ENCODE measurements around the gene OSGIN1. TPM values are rescaled to one million over a fixed set of nuclear protein-coding genes. Genes with fewer than 3 reads are reported as not detected.

OSGIN1 gene
- total and polyA plus RNA-seq, 9 donors: 0.65 to 9.3 (median 5.4) TPM

DNA sequence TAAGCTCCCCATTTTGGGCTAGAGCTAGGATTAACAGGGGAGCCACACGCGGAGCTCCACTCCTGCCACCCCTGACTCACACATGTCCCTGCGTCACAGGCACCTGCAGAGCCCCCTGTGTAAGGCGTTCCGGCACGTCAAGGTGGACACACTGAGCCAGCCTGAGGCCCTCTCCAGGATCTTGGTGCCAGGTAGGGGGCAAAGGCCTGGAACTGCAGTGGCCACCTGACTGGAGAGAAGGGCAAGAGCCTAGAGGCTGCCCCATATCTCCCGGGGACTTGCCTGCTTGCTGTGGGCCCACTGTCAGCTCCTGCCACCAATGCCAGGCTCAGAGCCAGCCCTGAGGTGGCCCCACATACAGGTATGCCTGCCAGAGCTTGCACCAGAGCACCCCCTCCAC, 48.7 kb downstream of the OSGIN1 start:
- DNase-seq: no peak
- no peaks in the 10 kb centered on the region for H3K27me3 ChIP-seq
- H3K4me1 ChIP-seq (ENCODE audit: insufficient read depth): no peaks in the 10 kb centered on the region
- H3K4me3 ChIP-seq: no peak overlapping the region
- H3K27ac ChIP-seq: no peak overlapping the region
- TF ChIP-seq POLR2A (IDR thresholded peaks at IDR 0.05) (no peak), EP300 (IDR thresholded peaks at IDR 0.05) (no peak)
- H3K36me3 ChIP-seq: no peaks in the 10 kb centered on the region
- WGBS, 3 donors: 93 to 96% (median 96%) methylated on average over 7 of the region's 7 CpGs
- intact Hi-C loops (cut with DNase I): no loop called here
- no peaks in the 10 kb centered on the region for H3K9me3 ChIP-seq

DNA sequence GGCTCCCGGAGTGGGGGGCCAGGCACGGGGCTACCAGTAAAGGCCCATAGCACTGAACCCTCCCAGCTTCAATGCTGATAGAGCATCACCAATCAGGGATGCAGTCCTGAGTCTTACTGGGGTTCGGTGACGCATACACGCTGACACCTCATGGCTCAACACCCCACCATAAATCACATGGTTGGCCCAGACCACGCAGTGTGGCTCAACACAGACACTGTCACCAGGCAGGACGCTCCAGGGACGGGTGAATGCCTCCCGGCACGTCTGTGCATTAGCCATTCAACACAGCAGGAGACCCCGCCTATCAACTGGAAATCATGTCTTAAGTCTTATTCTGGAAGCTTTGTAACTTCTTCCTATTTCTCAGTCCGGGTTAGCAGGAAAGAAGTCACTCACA, 50.0 kb downstream of the OSGIN1 start:
- WGBS, 3 donors: 76 to 84% (median 83%) methylated on average over 12 of the region's 12 CpGs
- no peak for DNase-seq
- no peaks in the 10 kb centered on the region for H3K4me1 ChIP-seq (ENCODE audit: insufficient read depth)
- intact Hi-C loops (cut with DNase I): no loop called here
- no peaks in the 10 kb centered on the region for H3K27me3 ChIP-seq
- no peak overlapping the region for H3K27ac ChIP-seq
- TF ChIP-seq, protein P1, sequence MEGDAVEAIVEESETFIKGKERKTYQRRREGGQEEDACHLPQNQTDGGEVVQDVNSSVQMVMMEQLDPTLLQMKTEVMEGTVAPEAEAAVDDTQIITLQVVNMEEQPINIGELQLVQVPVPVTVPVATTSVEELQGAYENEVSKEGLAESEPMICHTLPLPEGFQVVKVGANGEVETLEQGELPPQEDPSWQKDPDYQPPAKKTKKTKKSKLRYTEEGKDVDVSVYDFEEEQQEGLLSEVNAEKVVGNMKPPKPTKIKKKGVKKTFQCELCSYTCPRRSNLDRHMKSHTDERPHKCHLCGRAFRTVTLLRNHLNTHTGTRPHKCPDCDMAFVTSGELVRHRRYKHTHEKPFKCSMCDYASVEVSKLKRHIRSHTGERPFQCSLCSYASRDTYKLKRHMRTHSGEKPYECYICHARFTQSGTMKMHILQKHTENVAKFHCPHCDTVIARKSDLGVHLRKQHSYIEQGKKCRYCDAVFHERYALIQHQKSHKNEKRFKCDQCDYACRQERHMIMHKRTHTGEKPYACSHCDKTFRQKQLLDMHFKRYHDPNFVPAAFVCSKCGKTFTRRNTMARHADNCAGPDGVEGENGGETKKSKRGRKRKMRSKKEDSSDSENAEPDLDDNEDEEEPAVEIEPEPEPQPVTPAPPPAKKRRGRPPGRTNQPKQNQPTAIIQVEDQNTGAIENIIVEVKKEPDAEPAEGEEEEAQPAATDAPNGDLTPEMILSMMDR (IDR thresholded peaks at IDR 0.05): no peak
- no peak for TF ChIP-seq POLR2A (IDR thresholded peaks at IDR 0.05)
- TF ChIP-seq EP300 (IDR thresholded peaks at IDR 0.05): no peak
- no peaks in the 10 kb centered on the region for H3K36me3 ChIP-seq
- H3K9me3 ChIP-seq: no peaks in the 10 kb centered on the region
- H3K4me3 ChIP-seq: no peak overlapping the region

DNA sequence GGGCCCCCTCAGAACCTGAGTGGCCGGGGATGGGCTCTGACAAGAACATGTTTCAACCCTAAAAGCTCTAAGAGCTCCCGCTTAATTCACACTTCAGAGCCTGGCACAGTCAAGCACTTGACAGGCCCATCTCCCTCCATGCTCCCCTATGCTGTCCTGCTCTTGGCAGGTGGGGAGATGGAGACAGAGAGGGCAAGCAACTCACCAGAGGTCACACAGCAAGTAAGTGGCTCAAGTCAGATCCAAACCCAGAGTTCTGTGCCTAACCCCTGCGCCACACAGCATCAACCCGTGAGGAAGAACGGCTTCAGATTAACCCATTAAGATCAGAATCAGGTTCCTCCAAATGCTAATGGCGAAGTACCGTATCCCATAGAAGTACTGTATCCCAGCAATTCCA, 51.4 kb downstream of the OSGIN1 start:
- Histone ChIP-seq H3K27me3 (no peaks in the 10 kb centered on the region), H3K4me3 (no peak overlapping the region), H3K36me3 (no peaks in the 10 kb centered on the region), H3K4me1 (ENCODE audit: insufficient read depth) (no peaks in the 10 kb centered on the region), H3K9me3 (no peaks in the 10 kb centered on the region), H3K27ac (no peak overlapping the region)
- DNase-seq: no peak
- intact Hi-C loops (cut with DNase I): no loop called here
- WGBS, 3 donors: 64 to 75% (median 67%) methylated on average over 7 of the region's 7 CpGs
- TF ChIP-seq, protein P1 (IDR thresholded peaks at IDR 0.05): no peak
- no peak for TF ChIP-seq POLR2A (IDR thresholded peaks at IDR 0.05)
- no peak for TF ChIP-seq EP300 (IDR thresholded peaks at IDR 0.05)

DNA sequence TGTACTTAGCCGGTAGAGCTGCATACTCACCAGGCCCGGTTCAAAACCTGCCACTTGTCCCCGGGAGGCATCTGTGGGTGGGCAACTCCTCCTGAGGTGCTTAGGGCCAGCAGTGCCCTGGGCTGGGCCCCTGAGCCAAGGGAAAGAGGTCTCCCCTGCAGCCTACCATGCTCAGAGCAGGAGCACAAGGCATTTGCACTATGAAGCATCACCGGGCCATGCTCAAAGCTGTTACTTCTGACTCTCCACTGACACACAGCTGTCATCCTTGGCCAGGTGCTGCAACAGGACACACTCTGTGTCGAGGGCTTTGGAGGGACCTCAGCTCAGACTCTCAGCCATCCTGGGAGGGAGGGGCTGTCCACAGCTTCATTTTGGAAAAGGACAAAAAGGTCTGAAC, 52.4 kb downstream of the OSGIN1 start:
- Histone ChIP-seq H3K9me3 (no peaks in the 10 kb centered on the region), H3K4me1 (ENCODE audit: insufficient read depth) (no peaks in the 10 kb centered on the region), H3K4me3 (no peak overlapping the region), H3K36me3 (no peaks in the 10 kb centered on the region), H3K27ac (no peak overlapping the region), H3K27me3 (no peaks in the 10 kb centered on the region)
- intact Hi-C loops (cut with DNase I): no loop called here
- no peak for DNase-seq
- 60 to 66% (median 63%) methylated on average over 5 of the region's 5 CpGs for WGBS, 3 donors
- TF ChIP-seq, protein P1 (IDR thresholded peaks at IDR 0.05): no peak
- no peak for TF ChIP-seq POLR2A (IDR thresholded peaks at IDR 0.05)
- TF ChIP-seq EP300 (IDR thresholded peaks at IDR 0.05): no peak

DNA sequence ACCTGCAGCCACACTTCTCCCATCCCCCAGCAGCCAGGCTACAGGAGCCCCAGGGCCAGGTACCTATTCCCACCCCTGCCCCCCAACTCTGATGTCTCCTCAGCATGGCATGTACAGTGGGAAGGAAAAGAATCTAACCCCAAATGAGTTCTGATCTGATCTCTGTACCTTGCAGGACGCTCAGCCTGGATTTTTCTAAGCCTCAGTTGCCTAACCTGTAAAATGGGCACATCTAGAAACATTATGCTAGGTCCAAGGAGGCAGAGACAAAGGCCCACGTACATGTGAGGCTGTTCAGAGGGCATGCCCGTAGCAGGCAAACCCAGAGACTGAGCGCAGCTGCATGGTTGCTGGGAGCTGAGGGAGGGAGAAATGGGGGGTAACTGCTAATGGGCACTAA, 54.5 kb downstream of the OSGIN1 start:
- intact Hi-C loops (cut with DNase I): no loop called here
- Histone ChIP-seq H3K4me3 (no peak overlapping the region), H3K4me1 (ENCODE audit: insufficient read depth) (no peaks in the 10 kb centered on the region), H3K9me3 (no peaks in the 10 kb centered on the region), H3K27ac (no peak overlapping the region), H3K36me3 (no peaks in the 10 kb centered on the region), H3K27me3 (no peaks in the 10 kb centered on the region)
- 75 to 86% (median 77%) methylated on average over 4 of the region's 4 CpGs for WGBS, 3 donors
- DNase-seq: no peak
- TF ChIP-seq, protein P1 (IDR thresholded peaks at IDR 0.05): no peak
- TF ChIP-seq POLR2A (IDR thresholded peaks at IDR 0.05): no peak
- TF ChIP-seq EP300 (IDR thresholded peaks at IDR 0.05): no peak

Measured in ovary (tissue), 9 donors.